SK-N-SH treated with all-trans-retinoic acid at 6 μM for 48 hours (cell line): ENCODE data around the gene RTN4R.

Experiments used
- ARNTL ChIP-seq: fragments of 450-650 bp; formaldehyde crosslinking; IDR thresholded peaks from 2 replicates; pipeline ENCODE4 v1.5.0; 2020; ENCODE audit warnings: low read depth, mild to moderate bottlenecking, moderate library complexity, borderline replicate concordance
- OSR1 ChIP-seq: fragments of 250-450 bp; sonication (Bioruptor Pico); IDR thresholded peaks from 2 replicates; pipeline ENCODE4 v1.8.0; 2022; ENCODE audit warnings: moderate library complexity, mild to moderate bottlenecking, inconsistent platforms
- RARB ChIP-seq: fragments of 250-450 bp; sonication (Bioruptor Pico); IDR thresholded peaks from 2 replicates; pipeline ENCODE4 v1.8.0; 2021; ENCODE audit warnings: mild to moderate bottlenecking, moderate library complexity
- TCF4 ChIP-seq: fragments of 250-450 bp; sonication (Bioruptor Pico); IDR thresholded peaks from 2 replicates; pipeline ENCODE4 v1.8.0; 2021; ENCODE audit warnings: mild to moderate bottlenecking, moderate library complexity, borderline replicate concordance
- TOX ChIP-seq: fragments of 250-450 bp; sonication (Bioruptor Pico); IDR thresholded peaks from 2 replicates; pipeline ENCODE4 v1.8.0; 2021; ENCODE audit warnings: mild to moderate bottlenecking, moderate library complexity, borderline replicate concordance
- ZNF70 ChIP-seq: fragments of 450-650 bp; formaldehyde crosslinking; IDR thresholded peaks from 2 replicates; pipeline ENCODE4 v1.5.0; 2020; ENCODE audit warnings: mild to moderate bottlenecking, moderate library complexity
- TF ChIP-seq, protein P1 (sequence below): fragments of 250-450 bp; sonication (Bioruptor Pico); IDR thresholded peaks from 2 replicates; pipeline ENCODE4 v1.5.1; 2020; ENCODE audit warnings: low read depth, mild to moderate bottlenecking, moderate library complexity
- TF ChIP-seq, protein P2 (sequence below): fragments of 250-450 bp; sonication (Bioruptor Pico); IDR thresholded peaks from 2 replicates; pipeline ENCODE4 v1.8.0; 2020; ENCODE audit warnings: mild to moderate bottlenecking, moderate library complexity, borderline replicate concordance

DNA sequence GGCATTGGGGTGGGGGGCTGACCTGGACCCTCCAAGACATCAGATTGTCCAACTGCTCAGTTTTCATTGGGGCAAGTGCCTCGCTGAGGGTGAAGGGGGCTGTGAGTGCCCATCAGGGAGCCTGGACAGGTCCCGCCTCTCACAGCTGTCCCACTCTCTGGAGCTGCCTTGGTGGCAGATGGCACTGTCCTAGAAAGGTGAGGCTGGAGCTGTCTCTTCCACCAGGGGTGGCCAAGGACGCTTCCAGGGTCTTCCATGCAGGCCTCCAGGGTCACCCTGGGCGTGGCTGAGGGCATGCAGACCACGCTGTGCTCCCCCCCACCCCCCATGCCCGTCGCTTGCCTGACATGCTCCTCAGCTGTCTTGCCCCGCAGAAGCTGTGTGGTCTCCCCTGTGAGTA, 63.8 kb downstream of the RTN4R start:
- no peak for TF ChIP-seq OSR1
- TF ChIP-seq, protein P1, sequence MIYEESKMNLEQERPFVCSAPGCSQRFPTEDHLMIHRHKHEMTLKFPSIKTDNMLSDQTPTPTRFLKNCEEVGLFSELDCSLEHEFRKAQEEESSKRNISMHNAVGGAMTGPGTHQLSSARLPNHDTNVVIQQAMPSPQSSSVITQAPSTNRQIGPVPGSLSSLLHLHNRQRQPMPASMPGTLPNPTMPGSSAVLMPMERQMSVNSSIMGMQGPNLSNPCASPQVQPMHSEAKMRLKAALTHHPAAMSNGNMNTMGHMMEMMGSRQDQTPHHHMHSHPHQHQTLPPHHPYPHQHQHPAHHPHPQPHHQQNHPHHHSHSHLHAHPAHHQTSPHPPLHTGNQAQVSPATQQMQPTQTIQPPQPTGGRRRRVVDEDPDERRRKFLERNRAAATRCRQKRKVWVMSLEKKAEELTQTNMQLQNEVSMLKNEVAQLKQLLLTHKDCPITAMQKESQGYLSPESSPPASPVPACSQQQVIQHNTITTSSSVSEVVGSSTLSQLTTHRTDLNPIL (CRISPR knock-in tag) = no peak
- TF ChIP-seq, protein P2, sequence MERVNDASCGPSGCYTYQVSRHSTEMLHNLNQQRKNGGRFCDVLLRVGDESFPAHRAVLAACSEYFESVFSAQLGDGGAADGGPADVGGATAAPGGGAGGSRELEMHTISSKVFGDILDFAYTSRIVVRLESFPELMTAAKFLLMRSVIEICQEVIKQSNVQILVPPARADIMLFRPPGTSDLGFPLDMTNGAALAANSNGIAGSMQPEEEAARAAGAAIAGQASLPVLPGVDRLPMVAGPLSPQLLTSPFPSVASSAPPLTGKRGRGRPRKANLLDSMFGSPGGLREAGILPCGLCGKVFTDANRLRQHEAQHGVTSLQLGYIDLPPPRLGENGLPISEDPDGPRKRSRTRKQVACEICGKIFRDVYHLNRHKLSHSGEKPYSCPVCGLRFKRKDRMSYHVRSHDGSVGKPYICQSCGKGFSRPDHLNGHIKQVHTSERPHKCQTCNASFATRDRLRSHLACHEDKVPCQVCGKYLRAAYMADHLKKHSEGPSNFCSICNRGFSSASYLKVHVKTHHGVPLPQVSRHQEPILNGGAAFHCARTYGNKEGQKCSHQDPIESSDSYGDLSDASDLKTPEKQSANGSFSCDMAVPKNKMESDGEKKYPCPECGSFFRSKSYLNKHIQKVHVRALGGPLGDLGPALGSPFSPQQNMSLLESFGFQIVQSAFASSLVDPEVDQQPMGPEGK (CRISPR knock-in tag) = no peak
- no peak for TF ChIP-seq ZNF70 (CRISPR knock-in tag)
- no peak for TF ChIP-seq ARNTL (CRISPR knock-in tag)
- no peak for TF ChIP-seq RARB (CRISPR knock-in tag)
- no peak for TF ChIP-seq TCF4 (CRISPR knock-in tag)
- TF ChIP-seq TOX (CRISPR knock-in tag) = no peak
